OCI-LY1 (cell line): ENCODE data around the gene KCNIP4.

Experiments
- CTCF ChIP-seq: fragments of 200-600 bp; sonication (generic), shearing (Covaris generic); IDR thresholded peaks from 2 replicates; pipeline ENCODE4 v1.5.1; 2017; ENCODE audit warnings: mild to moderate bottlenecking, antibody characterized with exemption, low read length, moderate library complexity, mixed read lengths
- EZH2 ChIP-seq: fragments of 200-600 bp; sonication (generic), shearing (Covaris generic); IDR thresholded peaks from 2 replicates; pipeline ENCODE4 v1.8.0; 2017; ENCODE audit warnings: borderline replicate concordance, mixed run types, mild to moderate bottlenecking, antibody characterized with exemption, low read length, moderate library complexity, mixed read lengths

GRCh38 chr4:20984576-20984836, 964.1 kb downstream of the KCNIP4 start:
- TF ChIP-seq EZH2: no peak
- TF ChIP-seq CTCF: no peak
